Keratinocyte (primary cell): Measurements from ENCODE around the gene HSPA4L. TPM values are rescaled to one million over a fixed set of nuclear protein-coding genes. Genes with fewer than 3 reads are reported as not detected.

Source experiments
- DNase-seq: peaks from one replicate; pipeline ENCODE4 v3.0.0-alpha.2; 2011; ENCODE audit warnings: low read depth, missing footprints, low spot score
- FAIRE-seq: peaks from 2 replicates; lab custom pipeline; 2011; peaks lifted over from hg19 to GRCh38; lab: Jason Lieb, UNC
- H2AFZ ChIP-seq: 2 replicates; pipeline ENCODE4 v1.6.0; 2012; ENCODE audit warnings: low read length, control low read depth, inconsistent platforms; ENCODE audit not compliant: control insufficient read depth
- H3K27ac ChIP-seq: 2 replicates; pipeline ENCODE4 v1.5.1; 2011; ENCODE audit warnings: low read length; ENCODE audit not compliant: control insufficient read depth, insufficient read depth
- H3K27me3 ChIP-seq: 3 replicates; pipeline ENCODE4 v1.6.0; 2011; ENCODE audit warnings: low read length; ENCODE audit not compliant: control insufficient read depth, insufficient read depth; ENCODE audit errors: extremely low read depth
- H3K36me3 ChIP-seq, 2 experiments: 2 replicates in 1 of 2; 3 replicates in 1 of 2; pipeline ENCODE4 v1.5.1; 2011; ENCODE audit warnings: low read length in 2 of 2, mild to moderate bottlenecking in 1 of 2; ENCODE audit not compliant: control insufficient read depth in 2 of 2, insufficient read depth in 2 of 2; ENCODE audit errors: extremely low read depth in 1 of 2
- H3K4me1 ChIP-seq: 3 replicates; pipeline ENCODE4 v1.5.1; 2011; ENCODE audit warnings: low read length; ENCODE audit not compliant: control insufficient read depth, insufficient read depth; ENCODE audit errors: extremely low read depth
- H3K4me2 ChIP-seq: 3 replicates; pipeline ENCODE4 v1.6.0; 2011; ENCODE audit warnings: low read depth, low read length; ENCODE audit not compliant: control insufficient read depth, insufficient read depth; ENCODE audit errors: extremely low read depth
- H3K4me3 ChIP-seq, 3 experiments: fragments of 200-600 bp in 1 of 3; sonication (generic) in 1 of 3; 2 replicates in 2 of 3; 3 replicates in 1 of 3; pipeline ENCODE4 v1.5.1; 2011 to 2016; ENCODE audit warnings: low read length in 3 of 3, mild to moderate bottlenecking in 3 of 3, control low read depth in 2 of 3, inconsistent platforms in 1 of 3, low read depth in 1 of 3, mixed read lengths in 1 of 3, mixed run types in 1 of 3, moderate library complexity in 1 of 3; ENCODE audit not compliant: control insufficient read depth in 2 of 3, insufficient read depth in 2 of 3; ENCODE audit errors: extremely low read depth in 1 of 3
- H3K79me2 ChIP-seq: 2 replicates; pipeline ENCODE4 v1.6.0; 2012; ENCODE audit warnings: low read length; ENCODE audit not compliant: control insufficient read depth, insufficient read depth
- H3K9ac ChIP-seq: 3 replicates; pipeline ENCODE4 v1.6.0; 2011; ENCODE audit warnings: low read length; ENCODE audit not compliant: control insufficient read depth, insufficient read depth; ENCODE audit errors: extremely low read depth
- H3K9me1 ChIP-seq: 3 replicates; pipeline ENCODE4 v1.6.0; 2011; ENCODE audit warnings: low read length; ENCODE audit not compliant: control insufficient read depth, insufficient read depth; ENCODE audit errors: extremely low read depth
- H3K9me3 ChIP-seq: 2 replicates; pipeline ENCODE4 v1.5.1; 2012; ENCODE audit warnings: low read depth, low read length; ENCODE audit not compliant: control insufficient read depth
- H4K20me1 ChIP-seq: 3 replicates; pipeline ENCODE4 v1.6.0; 2011; ENCODE audit warnings: low read length; ENCODE audit not compliant: control insufficient read depth, insufficient read depth; ENCODE audit errors: extremely low read depth
- CTCF ChIP-seq, 3 experiments: IDR thresholded peaks in 1 of 3; conservative IDR thresholded peaks in 1 of 3; optimal IDR thresholded peaks in 1 of 3; 2 replicates in 2 of 3; 3 replicates in 1 of 3; pipeline versions ENCODE3 to v1.5.1; 2011; ENCODE audit warnings: low read length in 3 of 3, mild to moderate bottlenecking in 3 of 3, moderate library complexity in 2 of 3, control low read depth in 1 of 3, inconsistent platforms in 1 of 3; ENCODE audit not compliant: insufficient read depth in 2 of 3; ENCODE audit errors: extremely low read depth in 1 of 3
- EZH2 ChIP-seq: IDR thresholded peaks from one replicate; pipeline ENCODE4 v1.6.1; 2012; ENCODE audit warnings: inconsistent platforms, mild to moderate bottlenecking, low read length, moderate library complexity
- dilution Hi-C: fragments of 300-500 bp; cut with MboI; formaldehyde crosslinking; loops from one replicate; pipeline ENCODE4 v1.7.0; 2020; ENCODE audit warnings: low sequenced_read_pairs; ENCODE audit not compliant: extremely low pct_ligation_motif_present
- polyA plus RNA-seq, 5 experiments: library from polyadenylated mRNA; depleted of rRNA in 3 of 5; stranded (reverse) in 3 of 5; stranded (forward) in 1 of 5; unstranded in 1 of 5; fragments of >200 nt; gene quantifications; 1 replicate in 1 of 5; 2 replicates in 3 of 5; 3 replicates in 1 of 5; pipeline versions ENCODE4 v1.2.1 to v1.2.3, GENCODE V29; 2011 to 2012; ENCODE audit warnings: missing spikeins in 2 of 5, low read depth in 1 of 5, low replicate concordance in 1 of 5

The HSPA4L gene
- polyA plus RNA-seq, 1 donor (not counting 4 experiments of a cell fraction or from before 2014, with no cell fraction given), result 25.4 TPM

- H3K9me1 ChIP-seq, result no peaks in the 10 kb centered on the region
- no peaks in the 10 kb centered on the region for H3K79me2 ChIP-seq
- H3K27ac ChIP-seq, result no peak overlapping the region
- dilution Hi-C loops, result no loop called here
- peaks cover 6% of the 10 kb centered on the region for H3K4me1 ChIP-seq
- H3K9ac ChIP-seq, result no peak overlapping the region
- H2AFZ ChIP-seq, result no peak overlapping the region
- no peaks in the 10 kb centered on the region for H3K9me3 ChIP-seq
- TF ChIP-seq EZH2 (no peak), CTCF (optimal IDR thresholded peaks at IDR 0.05 in 1 of 3, IDR thresholded peaks at IDR 0.05 in 1 of 3, conservative IDR thresholded peaks at IDR 0.05 in 1 of 3; ENCODE audit: extremely low read depth in 1 of 3, insufficient read depth in 2 of 3, low read length in 3 of 3) (no peak)
- H3K27me3 ChIP-seq, result no peaks in the 10 kb centered on the region
- no peak overlapping the region for H3K4me3 ChIP-seq
- DNase-seq (no peak), FAIRE-seq (no peak)
- H4K20me1 ChIP-seq, result no peaks in the 10 kb centered on the region
- no peaks in the 10 kb centered on the region for H3K36me3 ChIP-seq
- H3K4me2 ChIP-seq, result no peak overlapping the region
Observed at GRCh38 chr4:127776620-127777019, 5.5 kb upstream of the HSPA4L start.

DNA sequence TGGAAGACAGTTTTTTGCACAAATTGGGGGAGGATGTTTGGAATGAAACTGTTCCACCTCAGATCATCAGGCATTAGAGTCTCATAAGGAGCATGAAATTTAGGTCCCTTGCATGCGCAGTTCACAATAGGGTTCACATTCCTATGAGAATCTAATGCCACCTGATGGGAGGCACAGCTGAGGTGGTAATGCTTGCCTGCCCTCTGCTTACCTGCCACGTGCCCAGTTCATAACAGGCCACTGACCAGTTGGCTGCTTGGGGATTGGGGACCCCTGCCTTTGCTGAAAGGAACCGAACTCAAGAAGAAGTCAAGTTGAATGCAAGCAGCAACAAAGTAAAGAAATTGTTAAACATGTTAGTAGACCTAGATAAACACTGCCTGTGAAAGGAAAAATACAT lies 4.6 kb upstream of the HSPA4L start:
- Histone ChIP-seq H2AFZ (no peak overlapping the region), H3K9me3 (no peaks in the 10 kb centered on the region), H3K4me1 (no peaks in the 10 kb centered on the region), H3K9ac (no peak overlapping the region), H3K79me2 (peaks cover 2% of the 10 kb centered on the region), H4K20me1 (no peaks in the 10 kb centered on the region), H3K27ac (no peak overlapping the region), H3K27me3 (no peaks in the 10 kb centered on the region), H3K36me3 (no peaks in the 10 kb centered on the region), H3K4me3 (no peak overlapping the region), H3K4me2 (no peak overlapping the region), H3K9me1 (no peaks in the 10 kb centered on the region)
- dilution Hi-C loops, result no loop called here
- TF ChIP-seq EZH2 (no peak), CTCF (optimal IDR thresholded peaks at IDR 0.05 in 1 of 3, IDR thresholded peaks at IDR 0.05 in 1 of 3, conservative IDR thresholded peaks at IDR 0.05 in 1 of 3; ENCODE audit: extremely low read depth in 1 of 3, insufficient read depth in 2 of 3, low read length in 3 of 3) (no peak)
- DNase-seq (no peak), FAIRE-seq (no peak)
